Esophagus squamous epithelium (tissue), 4 donors: ENCODE results near the gene KRT72.

Experiments
- CTCF ChIP-seq, 6 experiments: fragments of 450-650 bp in 4 of 6; fragments of 200-600 bp in 2 of 6; sonication (generic) in 2 of 6; IDR thresholded peaks; one replicate each; pipeline ENCODE4 v1.5.1; 2016 to 2019; ENCODE audit warnings: antibody characterized with exemption in 6 of 6, mild to moderate bottlenecking in 4 of 6, moderate library complexity in 4 of 6
- POLR2A ChIP-seq, 4 donors: fragments of 450-650 bp; IDR thresholded peaks; one replicate each; pipeline ENCODE4 v1.6.1; 2017; ENCODE audit warnings: antibody characterized with exemption in 4 of 4, mild to moderate bottlenecking in 4 of 4, moderate library complexity in 3 of 4

- TF ChIP-seq POLR2A (IDR thresholded peaks at IDR 0.05) (no peak), CTCF (IDR thresholded peaks at IDR 0.05) (no peak)
Observed at GRCh38 chr12:52631264-52631663, 30.0 kb upstream of the KRT72 start.
